Activated CD8-positive, alpha-beta memory T cell treated with anti-CD3 and anti-CD28 coated beads, Interleukin-2, amount 50 U/mL, for 24 hours (primary cell): ENCODE measurements around the gene KLHL17.

Source experiments
- DNase-seq: peaks from one replicate; pipeline ENCODE4 v3.0.0-alpha.2; 2020; ENCODE audit errors: extremely low read depth

Gene KLHL17

DNA sequence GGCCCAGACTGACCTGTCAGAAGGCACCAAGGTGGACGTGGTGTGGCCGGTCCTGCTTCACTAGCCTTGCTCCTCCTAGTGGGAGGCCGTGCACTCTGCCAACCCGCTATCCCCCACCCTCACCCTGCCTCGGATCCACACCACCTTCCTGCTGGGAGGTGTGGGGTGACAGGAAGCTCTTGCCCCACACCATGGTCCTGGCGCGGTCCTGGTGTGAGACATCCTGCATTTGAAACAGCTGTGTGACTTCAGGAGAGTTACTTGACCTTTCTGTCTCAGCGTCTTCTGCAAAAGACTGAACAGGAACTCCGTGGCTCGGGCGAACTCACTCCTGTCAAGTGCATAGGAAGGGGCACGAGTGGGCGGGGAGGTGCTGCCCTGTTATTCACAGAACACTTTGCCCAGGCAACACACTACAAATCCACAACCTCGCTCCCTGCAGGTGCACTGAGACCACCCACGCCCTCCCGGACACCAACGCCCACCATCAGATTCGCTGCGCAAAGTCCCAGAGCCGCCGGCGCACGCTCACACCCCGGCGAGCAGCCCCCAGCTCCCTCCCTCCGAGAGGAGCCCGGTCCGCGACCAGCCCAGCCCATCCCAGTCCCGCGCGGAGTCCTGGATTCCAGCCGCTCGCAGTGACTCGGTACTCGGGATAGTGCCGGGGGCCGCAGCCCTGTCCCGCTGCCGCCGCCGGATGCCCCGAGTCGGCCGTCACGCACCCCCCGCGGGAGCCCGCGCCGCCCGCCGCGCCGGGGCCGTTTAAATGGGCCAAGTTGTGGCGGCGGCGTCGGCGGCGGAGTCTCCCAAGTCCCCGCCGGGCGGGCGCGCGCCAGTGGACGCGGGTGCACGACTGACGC, 37.0 kb upstream of the KLHL17 start, which contains the start of gene SAMD11:
Gene SAMD11 (plus strand): TSS at position 793 of the 860 bp plus-strand sequence. CDS start 509 bp downstream, outside the sequence.
- DNase-seq: peak; percentile 13

DNA sequence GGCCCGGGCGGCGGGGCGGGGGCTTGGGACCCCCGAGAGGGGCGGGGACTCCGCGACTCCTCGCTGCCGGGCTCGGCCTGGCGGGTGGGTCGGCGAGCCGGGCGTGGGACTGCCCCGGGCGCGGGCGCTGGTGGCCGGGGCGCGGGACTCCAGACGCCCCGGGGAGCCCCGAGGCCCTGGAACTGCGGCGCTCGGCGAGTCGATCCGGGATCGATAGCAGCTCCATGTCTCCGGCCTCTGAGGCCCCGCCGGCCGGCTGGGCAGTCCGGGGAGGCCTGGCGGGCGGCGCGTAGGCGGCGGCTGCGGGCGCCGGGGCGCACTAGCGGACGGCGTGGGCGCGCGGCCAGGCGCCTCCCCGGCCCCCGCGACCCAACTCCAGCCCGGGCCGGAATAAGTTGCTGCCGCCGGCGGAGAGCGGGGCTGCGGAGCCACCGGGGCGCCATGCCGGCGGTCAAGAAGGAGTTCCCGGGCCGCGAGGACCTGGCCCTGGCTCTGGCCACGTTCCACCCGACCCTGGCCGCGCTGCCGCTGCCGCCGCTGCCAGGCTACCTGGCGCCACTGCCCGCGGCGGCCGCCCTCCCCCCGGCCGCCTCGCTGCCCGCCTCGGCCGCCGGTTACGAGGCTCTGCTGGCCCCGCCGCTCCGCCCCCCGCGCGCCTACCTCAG, 36.3 kb upstream of the KLHL17 start:
- DNase-seq: no peak

- DNase-seq: no peak
Measured at GRCh38 chr1:924656-925560, 35.5 kb upstream of the KLHL17 start.

DNA sequence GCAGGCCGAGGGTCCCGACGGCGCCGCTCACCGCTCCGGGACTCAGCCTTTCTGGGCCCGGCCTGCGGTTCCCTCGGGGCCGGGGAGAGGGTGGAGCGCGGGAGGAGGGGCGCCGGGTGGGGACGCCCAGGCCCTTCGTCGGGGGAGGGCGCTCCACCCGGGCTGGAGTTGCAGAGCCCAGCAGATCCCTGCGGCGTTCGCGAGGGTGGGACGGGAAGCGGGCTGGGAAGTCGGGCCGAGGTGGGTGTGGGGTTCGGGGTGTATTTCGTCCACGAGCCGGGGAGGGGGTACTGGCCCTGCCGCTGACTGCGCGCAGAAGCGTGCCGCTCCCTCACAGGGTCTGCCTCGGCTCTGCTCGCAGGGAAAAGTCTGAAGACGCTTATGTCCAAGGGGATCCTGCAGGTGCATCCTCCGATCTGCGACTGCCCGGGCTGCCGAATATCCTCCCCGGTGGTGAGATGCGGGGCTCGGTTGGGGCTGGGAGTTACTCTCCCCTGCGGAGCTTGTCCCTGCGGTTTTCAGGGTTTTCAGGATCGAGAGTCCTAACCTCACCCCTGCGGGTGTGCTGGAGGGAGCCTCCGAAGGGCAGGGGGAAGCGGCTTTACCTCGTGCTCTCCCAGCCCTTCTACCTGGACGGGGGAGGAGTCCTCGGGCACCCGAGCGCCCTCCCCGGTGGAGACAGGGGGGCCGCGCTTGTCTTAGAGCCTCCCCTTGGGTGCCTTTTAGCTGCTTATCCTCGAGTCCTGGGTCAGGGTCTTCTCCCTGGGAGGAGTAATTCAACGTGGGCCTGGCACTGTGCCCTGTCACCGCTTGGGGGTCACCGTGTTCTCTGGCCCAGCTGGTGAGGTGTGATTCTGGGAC, 34.6 kb upstream of the KLHL17 start:
- no peak for DNase-seq

GRCh38 chr1:927234-927633, 33.1 kb upstream of the KLHL17 start:
- no peak for DNase-seq

GRCh38 chr1:927748-928147, 32.6 kb upstream of the KLHL17 start:
- DNase-seq: no peak

DNA sequence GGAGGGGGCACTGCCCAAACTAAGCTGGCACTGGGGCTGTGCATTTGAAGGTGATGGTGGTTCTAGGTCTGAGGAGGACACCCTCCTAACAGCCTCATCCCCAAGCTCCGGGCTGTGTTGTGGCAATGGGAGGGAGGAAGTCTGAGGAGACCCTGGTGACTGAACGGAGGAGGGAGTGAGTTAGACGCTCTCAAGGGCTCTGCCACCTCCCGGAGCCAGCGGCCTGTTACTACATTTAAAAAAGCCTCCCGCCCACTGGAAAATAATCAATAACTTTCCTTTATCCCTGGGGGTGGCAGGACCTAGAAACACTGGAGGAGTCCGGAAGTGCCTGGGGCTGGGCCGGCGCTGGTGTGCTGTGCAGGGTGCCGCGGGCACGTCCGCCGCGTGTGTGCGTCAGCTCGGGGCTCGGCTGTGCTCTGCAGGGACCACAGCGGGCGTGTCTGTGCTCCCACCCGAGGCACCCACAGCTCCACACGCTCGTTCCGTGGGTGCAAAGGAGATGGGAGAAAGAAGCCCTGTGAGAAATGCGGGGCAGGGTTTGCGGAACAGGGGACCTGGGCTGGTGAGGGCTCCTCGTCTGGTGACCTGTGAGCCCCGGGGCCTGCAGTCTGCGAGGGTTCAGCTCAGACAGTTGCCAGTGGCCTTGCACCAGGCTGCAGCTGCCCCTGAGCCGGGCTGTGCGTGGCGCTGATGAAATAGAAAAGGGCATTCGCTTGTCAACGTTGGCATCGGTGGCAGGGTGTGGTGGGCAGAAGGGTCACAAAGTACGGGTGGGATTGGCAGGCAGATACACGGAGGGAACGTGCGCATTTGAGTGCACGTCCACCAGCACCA, 31.3 kb upstream of the KLHL17 start:
- DNase-seq: no peak

DNA sequence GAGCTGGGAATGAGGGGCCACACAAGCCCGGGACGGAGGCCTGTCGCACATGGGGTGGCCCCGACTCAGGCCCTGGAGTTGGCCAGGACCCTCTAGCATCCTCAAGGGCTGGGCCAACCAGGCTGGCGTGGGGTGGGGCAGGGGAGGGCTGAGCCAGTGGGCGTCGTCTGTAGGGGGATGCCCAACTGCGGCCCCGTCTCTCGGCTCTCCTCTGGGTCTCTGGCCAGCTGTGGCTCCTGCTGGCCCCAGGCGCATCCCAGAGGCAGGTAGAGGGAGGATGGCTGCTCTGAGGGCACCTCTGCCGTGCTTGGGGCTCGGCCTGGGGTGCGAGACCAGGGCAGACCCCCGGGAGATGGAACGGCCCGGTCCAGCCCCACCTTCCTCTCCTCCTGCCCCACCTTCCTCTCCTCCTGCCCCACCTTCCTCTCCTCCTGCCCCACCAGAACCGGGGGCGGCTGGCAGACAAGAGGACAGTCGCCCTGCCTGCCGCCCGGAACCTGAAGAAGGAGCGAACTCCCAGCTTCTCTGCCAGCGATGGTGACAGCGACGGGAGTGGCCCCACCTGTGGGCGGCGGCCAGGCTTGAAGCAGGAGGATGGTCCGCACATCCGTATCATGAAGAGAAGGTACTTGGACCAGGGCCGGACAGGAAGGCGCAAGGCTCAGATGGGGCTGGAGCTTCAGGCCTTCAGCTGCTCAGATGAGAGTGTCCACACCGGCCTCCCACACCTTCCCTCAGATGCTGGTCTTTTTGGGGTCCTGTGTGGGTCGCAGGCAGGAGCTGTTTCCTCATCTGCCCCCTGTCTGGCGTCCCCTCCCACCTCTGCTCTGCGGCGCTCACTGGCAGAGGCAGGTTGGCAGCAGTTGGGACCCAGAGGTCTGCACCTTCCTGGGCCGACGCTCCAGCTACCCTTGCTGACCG, 30.4 kb upstream of the KLHL17 start:
- DNase-seq: no peak

GRCh38 chr1:930633-931138, 29.7 kb upstream of the KLHL17 start:
- DNase-seq: no peak

DNA sequence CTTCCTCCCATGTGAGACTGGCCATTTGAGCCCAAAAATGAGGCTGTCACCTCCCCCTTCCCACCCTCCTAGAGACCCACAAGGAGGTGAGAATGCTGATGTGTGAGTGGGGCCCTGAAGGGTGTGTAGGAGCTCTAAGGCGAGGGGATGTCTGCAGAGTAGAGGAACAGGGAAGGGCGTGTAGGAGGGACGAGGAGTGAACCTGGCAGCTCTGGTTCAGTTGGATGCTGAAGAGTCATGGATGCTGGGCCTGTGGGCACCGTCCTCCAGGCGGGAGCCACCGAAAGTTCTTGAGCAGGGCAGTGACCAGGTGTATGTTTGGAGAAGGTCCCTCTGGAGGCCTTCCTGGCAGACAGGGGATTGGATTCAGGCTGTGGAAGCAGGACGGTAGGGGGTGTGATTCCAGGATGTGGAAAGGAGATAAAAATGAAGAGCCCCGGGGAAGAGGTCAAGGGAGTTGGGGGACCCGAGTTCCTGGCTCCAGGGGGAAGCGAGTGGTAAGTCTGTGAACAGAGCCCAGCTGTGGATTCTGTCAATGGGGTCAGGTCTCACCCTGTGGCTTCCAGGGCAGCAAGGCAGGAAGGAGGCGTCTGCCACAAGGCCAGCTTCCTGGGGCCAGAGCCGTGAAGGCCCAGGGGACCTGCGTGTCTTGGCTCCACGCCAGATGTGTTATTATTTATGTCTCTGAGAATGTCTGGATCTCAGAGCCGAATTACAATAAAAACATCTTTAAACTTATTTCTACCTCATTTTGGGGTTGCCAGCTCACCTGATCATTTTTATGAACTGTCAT, 28.8 kb upstream of the KLHL17 start:
- DNase-seq: no peak

- no peak for DNase-seq
Measured at GRCh38 chr1:932173-932510, 28.2 kb upstream of the KLHL17 start.

- DNase-seq: no peak
Measured at GRCh38 chr1:932776-933602, 27.4 kb upstream of the KLHL17 start.

DNA sequence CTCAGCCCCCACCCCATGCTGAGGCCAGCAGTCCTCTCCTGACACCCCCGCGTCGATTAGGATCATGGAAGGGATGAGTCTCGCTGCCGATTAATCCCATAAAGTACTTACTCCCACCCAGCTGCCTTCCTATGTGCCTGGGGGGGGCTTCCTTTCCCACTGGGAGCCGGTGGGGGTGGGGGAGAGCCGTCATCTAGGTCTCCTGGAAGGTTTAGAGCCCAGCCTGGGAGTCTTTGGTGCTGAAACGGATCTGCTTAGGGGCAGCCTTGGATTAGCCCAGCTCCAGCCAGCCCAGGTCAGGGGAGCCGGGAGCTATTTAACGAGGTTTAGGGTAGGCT, 26.8 kb upstream of the KLHL17 start:
- no peak for DNase-seq

- no peak for DNase-seq
Measured at GRCh38 chr1:934991-935750, 25.2 kb upstream of the KLHL17 start.

DNA sequence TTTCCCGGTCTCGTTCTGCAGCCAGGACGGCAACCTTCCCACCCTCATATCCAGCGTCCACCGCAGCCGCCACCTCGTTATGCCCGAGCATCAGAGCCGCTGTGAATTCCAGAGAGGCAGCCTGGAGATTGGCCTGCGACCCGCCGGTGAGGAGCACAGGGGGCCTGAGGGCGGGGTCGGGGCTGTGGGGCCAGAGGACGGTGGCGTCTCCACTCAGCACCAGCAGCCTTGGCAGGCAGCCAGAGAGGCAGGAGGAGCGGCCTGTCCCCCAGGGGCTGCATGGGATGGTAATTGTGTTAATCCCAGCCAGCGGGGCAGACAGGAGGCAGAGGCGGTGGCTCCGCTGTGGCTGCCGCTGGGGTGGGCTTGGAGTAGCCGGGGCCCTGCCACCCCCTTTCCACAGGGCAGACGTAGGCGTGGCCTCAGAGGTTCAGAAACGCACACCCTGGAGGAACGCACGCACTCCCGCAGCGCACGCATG, 24.6 kb upstream of the KLHL17 start:
- DNase-seq: no peak
